ENCODE data around the gene PDLIM7. TPM values are rescaled to one million over a fixed set of nuclear protein-coding genes. Genes with fewer than 3 reads are reported as not detected.

PDLIM7 gene
- total RNA-seq, 4 donors from 2014 or later, result 316 to 1,085 (median 575) TPM

DNA sequence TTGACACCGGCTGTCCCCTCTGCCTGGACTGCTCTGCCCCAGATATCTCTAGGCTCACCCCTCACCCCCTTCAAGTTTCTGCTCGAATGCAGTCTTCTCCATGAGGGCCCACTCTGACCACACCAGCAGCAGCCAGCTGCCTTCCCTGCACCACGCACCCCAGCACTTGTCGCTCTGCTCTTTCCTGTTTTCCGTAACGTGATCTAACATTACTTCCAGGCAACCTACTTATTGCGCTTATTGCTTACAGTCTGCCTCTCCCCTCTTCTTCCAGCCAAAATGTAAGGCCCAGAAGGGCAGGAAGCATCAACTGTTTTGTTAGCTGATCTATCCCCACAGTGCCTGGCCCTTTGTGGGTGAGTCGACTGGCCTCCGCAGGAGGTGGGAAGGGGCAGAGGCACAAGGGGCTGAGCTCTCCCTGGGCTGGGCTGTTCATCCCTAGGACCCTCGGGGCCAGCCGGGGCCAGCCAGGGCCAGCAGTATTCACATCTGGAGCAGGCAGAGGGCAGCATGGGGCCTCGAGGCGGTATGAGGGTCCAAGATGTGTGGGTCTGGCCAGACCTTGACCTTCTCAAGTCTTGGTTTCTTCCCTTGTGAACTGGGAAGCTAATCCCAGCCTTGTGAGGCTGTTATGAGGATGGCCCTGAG lies 12.4 kb downstream of the PDLIM7 start:
- intact Hi-C loops (cut with DNase I), result no loop called here
- DNase-seq (ENCODE audit: extremely low spot score), result no peak
- no peak overlapping the region for H3K4me3 ChIP-seq
- H3K27me3 ChIP-seq, result no peaks in the 10 kb centered on the region
- no peaks in the 10 kb centered on the region for H3K9me3 ChIP-seq
- H3K27ac ChIP-seq (replicated peaks in 1 of 4), result peak overlapping the region; percentile 89 to 96 (median 94)
- WGBS, result 68% methylated on average over 13 of the region's 13 CpGs
- H3K36me3 ChIP-seq, result peaks cover 53 to 84% (median 77%) of the 10 kb centered on the region in 4 donors
- peak in 1 of 2 donors; percentile 24 for TF ChIP-seq POLR2AphosphoS5 (IDR thresholded peaks at IDR 0.05)
- TF ChIP-seq POLR2A (IDR thresholded peaks at IDR 0.05; ENCODE audit: low read depth), result no peak
- TF ChIP-seq EP300 (IDR thresholded peaks at IDR 0.05), result no peak
- TF ChIP-seq, protein P1, sequence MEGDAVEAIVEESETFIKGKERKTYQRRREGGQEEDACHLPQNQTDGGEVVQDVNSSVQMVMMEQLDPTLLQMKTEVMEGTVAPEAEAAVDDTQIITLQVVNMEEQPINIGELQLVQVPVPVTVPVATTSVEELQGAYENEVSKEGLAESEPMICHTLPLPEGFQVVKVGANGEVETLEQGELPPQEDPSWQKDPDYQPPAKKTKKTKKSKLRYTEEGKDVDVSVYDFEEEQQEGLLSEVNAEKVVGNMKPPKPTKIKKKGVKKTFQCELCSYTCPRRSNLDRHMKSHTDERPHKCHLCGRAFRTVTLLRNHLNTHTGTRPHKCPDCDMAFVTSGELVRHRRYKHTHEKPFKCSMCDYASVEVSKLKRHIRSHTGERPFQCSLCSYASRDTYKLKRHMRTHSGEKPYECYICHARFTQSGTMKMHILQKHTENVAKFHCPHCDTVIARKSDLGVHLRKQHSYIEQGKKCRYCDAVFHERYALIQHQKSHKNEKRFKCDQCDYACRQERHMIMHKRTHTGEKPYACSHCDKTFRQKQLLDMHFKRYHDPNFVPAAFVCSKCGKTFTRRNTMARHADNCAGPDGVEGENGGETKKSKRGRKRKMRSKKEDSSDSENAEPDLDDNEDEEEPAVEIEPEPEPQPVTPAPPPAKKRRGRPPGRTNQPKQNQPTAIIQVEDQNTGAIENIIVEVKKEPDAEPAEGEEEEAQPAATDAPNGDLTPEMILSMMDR (IDR thresholded peaks at IDR 0.05), result no peak
- H3K4me1 ChIP-seq, result peaks cover 3 to 99% (median 92%) of the 10 kb centered on the region in 4 donors

DNA sequence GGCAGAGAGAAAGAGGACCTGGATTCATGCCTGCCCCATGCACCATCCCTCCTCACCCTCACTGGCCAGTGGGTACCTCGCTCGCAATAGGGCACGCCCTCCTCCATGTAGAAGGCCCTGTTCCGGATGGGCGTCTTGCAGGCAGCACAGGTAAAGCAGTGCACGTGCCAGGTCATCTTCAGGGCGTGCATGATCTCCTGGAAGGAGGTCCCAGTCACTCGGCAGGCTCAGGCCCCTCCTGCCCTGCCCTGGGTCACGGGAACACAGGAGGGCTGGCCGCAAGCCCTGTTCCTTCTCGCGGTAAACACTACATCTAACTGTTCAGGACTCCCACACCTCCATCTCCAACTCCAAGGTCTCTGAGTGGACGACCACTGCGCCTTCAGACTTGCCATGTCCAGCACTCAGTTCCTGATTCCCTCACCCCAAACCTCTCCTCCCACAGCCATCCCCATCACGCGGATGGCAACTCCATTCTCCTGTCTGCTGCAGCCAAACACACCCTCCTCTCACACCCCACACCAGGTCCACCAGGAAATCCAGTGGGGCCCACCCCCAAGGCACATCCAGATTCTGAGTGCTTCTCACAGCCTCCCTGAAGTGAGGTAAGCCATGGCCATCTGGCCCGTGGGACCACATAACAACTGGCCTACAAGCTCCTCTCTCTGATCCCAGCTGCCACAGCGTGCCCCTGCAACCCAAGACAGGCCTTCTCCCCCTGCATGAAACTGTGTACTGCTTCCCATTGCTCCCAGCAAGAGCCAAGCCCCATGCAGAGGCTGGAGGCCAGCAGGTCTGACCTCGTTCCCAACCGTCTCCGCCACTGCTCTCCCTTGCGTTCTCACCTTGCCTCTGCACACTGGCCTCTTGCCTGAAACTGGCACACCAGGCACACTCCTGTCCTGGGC lies 13.2 kb downstream of the PDLIM7 start:
- TF ChIP-seq EP300 (IDR thresholded peaks at IDR 0.05) (no peak), POLR2AphosphoS5 (IDR thresholded peaks at IDR 0.05) (peak; percentile 67 to 71)
- no peak for DNase-seq (ENCODE audit: extremely low spot score)
- Histone ChIP-seq H3K4me3 (no peak overlapping the region), H3K27ac (replicated peaks in 1 of 4) (peak overlapping the region; percentile 89 to 96 (median 94)), H3K4me1 (peaks cover 10 to 99% (median 92%) of the 10 kb centered on the region in 4 donors), H3K27me3 (no peaks in the 10 kb centered on the region), H3K9me3 (no peaks in the 10 kb centered on the region), H3K36me3 (peaks cover 48 to 76% (median 69%) of the 10 kb centered on the region in 4 donors)
- WGBS, result 44% methylated on average over 15 of the region's 22 CpGs
- intact Hi-C loops (cut with DNase I), result no loop called here

DNA sequence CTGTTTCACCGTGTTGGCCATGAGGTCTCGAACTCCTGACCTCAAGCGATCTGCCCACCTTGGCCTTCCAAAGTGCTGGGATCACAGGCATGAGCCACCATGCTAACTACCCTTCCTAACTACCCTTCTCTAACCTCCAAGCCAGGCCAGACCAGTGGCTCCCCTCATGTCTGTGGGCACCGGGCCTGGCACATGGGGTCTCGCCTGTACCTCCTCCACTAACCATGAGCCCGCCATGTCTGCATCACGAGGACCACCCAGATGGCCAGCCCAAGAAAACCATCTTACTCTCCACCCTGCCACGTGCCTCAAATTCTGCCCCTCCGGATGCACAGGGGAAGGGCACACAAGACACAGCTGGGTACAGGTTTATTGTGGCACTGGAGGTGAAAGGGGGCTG lies 14.4 kb downstream of the PDLIM7 start:
- WGBS, result 89% methylated on average over 9 of the region's 9 CpGs
- intact Hi-C loops (cut with DNase I), result no loop called here
- TF ChIP-seq EP300 (IDR thresholded peaks at IDR 0.05) (no peak), POLR2AphosphoS5 (IDR thresholded peaks at IDR 0.05) (peak; percentile 9 to 39)
- peaks cover 22 to 99% (median 93%) of the 10 kb centered on the region in 4 donors for H3K4me1 ChIP-seq
- H3K4me3 ChIP-seq, result no peak overlapping the region
- no peak for DNase-seq (ENCODE audit: extremely low spot score)
- H3K27me3 ChIP-seq, result no peaks in the 10 kb centered on the region
- H3K27ac ChIP-seq (replicated peaks in 1 of 4), result peak overlapping the region; percentile 89 to 96 (median 94)
- no peaks in the 10 kb centered on the region for H3K9me3 ChIP-seq
- H3K36me3 ChIP-seq, result peaks cover 37 to 64% (median 57%) of the 10 kb centered on the region in 4 donors

DNA sequence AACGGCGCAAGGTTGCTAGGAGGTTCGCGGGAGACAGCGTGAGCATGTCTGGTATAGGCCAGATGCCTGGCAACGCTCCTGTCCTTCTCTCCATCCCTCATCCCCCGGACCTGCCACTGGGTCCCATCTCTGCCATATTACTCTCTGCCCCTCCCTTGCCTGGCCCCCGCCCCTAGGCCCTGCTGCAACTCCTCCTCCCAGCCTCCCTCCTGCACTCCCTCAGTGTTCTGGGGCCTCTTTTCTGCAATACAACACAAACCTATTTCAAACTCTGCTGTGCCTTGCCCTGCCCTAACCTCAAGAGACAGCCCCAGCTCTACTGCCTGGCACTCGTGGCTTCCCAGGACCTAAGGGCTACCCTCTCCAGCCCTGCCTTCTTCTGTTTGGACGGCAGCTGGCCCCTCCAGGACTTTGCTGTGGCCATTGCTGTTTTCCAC lies 15.0 kb downstream of the PDLIM7 start:
- intact Hi-C loops (cut with DNase I), result no loop called here
- TF ChIP-seq POLR2A (IDR thresholded peaks at IDR 0.05; ENCODE audit: low read depth) (no peak), POLR2AphosphoS5 (IDR thresholded peaks at IDR 0.05) (no peak), EP300 (IDR thresholded peaks at IDR 0.05) (no peak)
- Histone ChIP-seq H3K27ac (replicated peaks in 1 of 4) (peak overlapping the region; percentile 89 to 96 (median 94)), H3K36me3 (peaks cover 30 to 57% (median 50%) of the 10 kb centered on the region in 4 donors), H3K9me3 (no peaks in the 10 kb centered on the region), H3K4me3 (no peak overlapping the region), H3K4me1 (peaks cover 29 to 99% (median 97%) of the 10 kb centered on the region in 4 donors), H3K27me3 (no peaks in the 10 kb centered on the region)
- DNase-seq (ENCODE audit: extremely low spot score), result no peak
- WGBS, result 67% methylated on average over 10 of the region's 10 CpGs

DNA sequence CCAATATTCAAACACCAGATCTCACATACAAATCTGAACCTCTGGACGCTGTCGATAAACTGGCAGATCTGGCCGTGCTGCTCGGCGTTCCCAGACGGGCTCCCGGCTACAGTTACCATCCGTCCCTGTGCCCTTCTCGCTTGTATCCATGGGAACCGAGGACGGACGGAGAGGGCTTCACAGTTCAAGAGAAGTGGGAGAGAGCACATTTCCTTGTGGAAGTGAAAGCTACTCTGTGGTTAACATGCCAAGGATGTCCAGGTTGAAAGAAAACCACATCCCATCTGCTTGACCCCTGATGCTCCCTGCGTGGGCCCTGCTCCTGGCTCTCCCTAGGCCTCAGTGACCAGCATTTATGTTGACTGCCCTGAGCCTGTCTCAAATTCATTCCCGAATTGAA lies 17.6 kb downstream of the PDLIM7 start:
- intact Hi-C loops (cut with DNase I), result no loop called here
- peak overlapping the region; percentile 89 to 96 (median 94) for H3K27ac ChIP-seq (replicated peaks in 1 of 4)
- TF ChIP-seq POLR2AphosphoS5 (IDR thresholded peaks at IDR 0.05) (peak; percentile 11 to 51), EP300 (IDR thresholded peaks at IDR 0.05) (no peak)
- TF ChIP-seq, protein P1 (IDR thresholded peaks at IDR 0.05), result no peak
- no peaks in the 10 kb centered on the region for H3K27me3 ChIP-seq
- H3K4me1 ChIP-seq, result peaks cover 36 to 100% (median 99%) of the 10 kb centered on the region in 4 donors
- no peak overlapping the region for H3K4me3 ChIP-seq
- H3K36me3 ChIP-seq, result peaks cover 18 to 31% (median 27%) of the 10 kb centered on the region in 4 donors
- no peaks in the 10 kb centered on the region for H3K9me3 ChIP-seq
- DNase-seq (ENCODE audit: extremely low spot score), result no peak
- WGBS, result 25% methylated on average over 14 of the region's 14 CpGs
